Measurements from ENCODE around the gene HDAC7. TPM values are rescaled to one million over a fixed set of nuclear protein-coding genes. Genes with fewer than 3 reads are reported as not detected.

The HDAC7 gene
- total and polyA plus RNA-seq, 2 experiments from 2014 or later, result 41.3 to 60.1 TPM

- no peak overlapping the region for H3K4me3 ChIP-seq
- ATAC-seq (peak; percentile 70), DNase-seq (ENCODE audit: low spot score) (peak; percentile 83)
- peaks cover 5% of the 10 kb centered on the region for H3F3A ChIP-seq (replicated peaks; ENCODE audit: low read depth)
- TF ChIP-seq CTCF (conservative IDR thresholded peaks at IDR 0.05; ENCODE audit: low read depth in 2 of 2) (peak; percentile 70 to 90), EZH2 (IDR thresholded peaks at IDR 0.05; ENCODE audit: low read depth, unreplicated experiment) (no peak)
- H3K4me2 ChIP-seq, result no peak overlapping the region
- H4K20me1 ChIP-seq (replicated peaks; ENCODE audit: insufficient read depth), result no peaks in the 10 kb centered on the region
- peaks cover 20% of the 10 kb centered on the region for H3K4me1 ChIP-seq (ENCODE audit: insufficient read depth)
- H3K9me3 Mint-ChIP-seq, result no peaks in the 10 kb centered on the region
- peaks cover 2% of the 10 kb centered on the region; the same call in 1 of the 3 replicates for H3K36me3 Mint-ChIP-seq (ENCODE audit: low read depth)
- no peak overlapping the region for H2AFZ ChIP-seq
- no peaks in the 10 kb centered on the region for H3K36me3 ChIP-seq (ENCODE audit: insufficient read depth)
- H3K27ac ChIP-seq (ENCODE audit: low read depth), result no peak overlapping the region
- peaks cover 20% of the 10 kb centered on the region for H3K4me1 Mint-ChIP-seq
- no peaks in the 10 kb centered on the region for H3K79me2 ChIP-seq (replicated peaks; ENCODE audit: insufficient read depth)
- no peak overlapping the region; the same call in 2 of the 3 replicates for H3K4me3 Mint-ChIP-seq
- H3K27me3 Mint-ChIP-seq (ENCODE audit: insufficient read depth, low read depth, poor library complexity), result peaks cover 7% of the 10 kb centered on the region
- H3K9me2 ChIP-seq (ENCODE audit: insufficient read depth), result no peaks in the 10 kb centered on the region
- H3K27me3 ChIP-seq (ENCODE audit: insufficient read depth), result no peaks in the 10 kb centered on the region
- H3K27ac Mint-ChIP-seq, result no peak overlapping the region
Measured at GRCh38 chr12:47767216-47767724, 52.4 kb downstream of the HDAC7 start.

- H3K4me1 ChIP-seq (ENCODE audit: insufficient read depth), result peaks cover 15% of the 10 kb centered on the region
- Mint-ChIP-seq H3K27ac (no peak overlapping the region), H3K9me3 (no peaks in the 10 kb centered on the region), H3K36me3 (ENCODE audit: low read depth) (peaks cover 3% of the 10 kb centered on the region; the same call in 1 of the 3 replicates), H3K4me3 (no peak overlapping the region), H3K27me3 (ENCODE audit: insufficient read depth, low read depth, poor library complexity) (peaks cover 7% of the 10 kb centered on the region), H3K4me1 (peaks cover 18% of the 10 kb centered on the region)
- H3K27ac ChIP-seq (ENCODE audit: low read depth), result no peak overlapping the region
- H3K27me3 ChIP-seq (ENCODE audit: insufficient read depth), result no peaks in the 10 kb centered on the region
- no peak overlapping the region for H3K4me3 ChIP-seq
- no peaks in the 10 kb centered on the region for H4K20me1 ChIP-seq (replicated peaks; ENCODE audit: insufficient read depth)
- peak; percentile 40 for ATAC-seq
- H3K36me3 ChIP-seq (ENCODE audit: insufficient read depth), result no peaks in the 10 kb centered on the region
- H3K4me2 ChIP-seq, result no peak overlapping the region
- H2AFZ ChIP-seq, result no peak overlapping the region
- peak; percentile 35 for DNase-seq (ENCODE audit: low spot score)
- no peaks in the 10 kb centered on the region for H3K9me2 ChIP-seq (ENCODE audit: insufficient read depth)
- H3K79me2 ChIP-seq (replicated peaks; ENCODE audit: insufficient read depth), result no peaks in the 10 kb centered on the region
- no peaks in the 10 kb centered on the region for H3F3A ChIP-seq (replicated peaks; ENCODE audit: low read depth)
- TF ChIP-seq, protein P1, sequence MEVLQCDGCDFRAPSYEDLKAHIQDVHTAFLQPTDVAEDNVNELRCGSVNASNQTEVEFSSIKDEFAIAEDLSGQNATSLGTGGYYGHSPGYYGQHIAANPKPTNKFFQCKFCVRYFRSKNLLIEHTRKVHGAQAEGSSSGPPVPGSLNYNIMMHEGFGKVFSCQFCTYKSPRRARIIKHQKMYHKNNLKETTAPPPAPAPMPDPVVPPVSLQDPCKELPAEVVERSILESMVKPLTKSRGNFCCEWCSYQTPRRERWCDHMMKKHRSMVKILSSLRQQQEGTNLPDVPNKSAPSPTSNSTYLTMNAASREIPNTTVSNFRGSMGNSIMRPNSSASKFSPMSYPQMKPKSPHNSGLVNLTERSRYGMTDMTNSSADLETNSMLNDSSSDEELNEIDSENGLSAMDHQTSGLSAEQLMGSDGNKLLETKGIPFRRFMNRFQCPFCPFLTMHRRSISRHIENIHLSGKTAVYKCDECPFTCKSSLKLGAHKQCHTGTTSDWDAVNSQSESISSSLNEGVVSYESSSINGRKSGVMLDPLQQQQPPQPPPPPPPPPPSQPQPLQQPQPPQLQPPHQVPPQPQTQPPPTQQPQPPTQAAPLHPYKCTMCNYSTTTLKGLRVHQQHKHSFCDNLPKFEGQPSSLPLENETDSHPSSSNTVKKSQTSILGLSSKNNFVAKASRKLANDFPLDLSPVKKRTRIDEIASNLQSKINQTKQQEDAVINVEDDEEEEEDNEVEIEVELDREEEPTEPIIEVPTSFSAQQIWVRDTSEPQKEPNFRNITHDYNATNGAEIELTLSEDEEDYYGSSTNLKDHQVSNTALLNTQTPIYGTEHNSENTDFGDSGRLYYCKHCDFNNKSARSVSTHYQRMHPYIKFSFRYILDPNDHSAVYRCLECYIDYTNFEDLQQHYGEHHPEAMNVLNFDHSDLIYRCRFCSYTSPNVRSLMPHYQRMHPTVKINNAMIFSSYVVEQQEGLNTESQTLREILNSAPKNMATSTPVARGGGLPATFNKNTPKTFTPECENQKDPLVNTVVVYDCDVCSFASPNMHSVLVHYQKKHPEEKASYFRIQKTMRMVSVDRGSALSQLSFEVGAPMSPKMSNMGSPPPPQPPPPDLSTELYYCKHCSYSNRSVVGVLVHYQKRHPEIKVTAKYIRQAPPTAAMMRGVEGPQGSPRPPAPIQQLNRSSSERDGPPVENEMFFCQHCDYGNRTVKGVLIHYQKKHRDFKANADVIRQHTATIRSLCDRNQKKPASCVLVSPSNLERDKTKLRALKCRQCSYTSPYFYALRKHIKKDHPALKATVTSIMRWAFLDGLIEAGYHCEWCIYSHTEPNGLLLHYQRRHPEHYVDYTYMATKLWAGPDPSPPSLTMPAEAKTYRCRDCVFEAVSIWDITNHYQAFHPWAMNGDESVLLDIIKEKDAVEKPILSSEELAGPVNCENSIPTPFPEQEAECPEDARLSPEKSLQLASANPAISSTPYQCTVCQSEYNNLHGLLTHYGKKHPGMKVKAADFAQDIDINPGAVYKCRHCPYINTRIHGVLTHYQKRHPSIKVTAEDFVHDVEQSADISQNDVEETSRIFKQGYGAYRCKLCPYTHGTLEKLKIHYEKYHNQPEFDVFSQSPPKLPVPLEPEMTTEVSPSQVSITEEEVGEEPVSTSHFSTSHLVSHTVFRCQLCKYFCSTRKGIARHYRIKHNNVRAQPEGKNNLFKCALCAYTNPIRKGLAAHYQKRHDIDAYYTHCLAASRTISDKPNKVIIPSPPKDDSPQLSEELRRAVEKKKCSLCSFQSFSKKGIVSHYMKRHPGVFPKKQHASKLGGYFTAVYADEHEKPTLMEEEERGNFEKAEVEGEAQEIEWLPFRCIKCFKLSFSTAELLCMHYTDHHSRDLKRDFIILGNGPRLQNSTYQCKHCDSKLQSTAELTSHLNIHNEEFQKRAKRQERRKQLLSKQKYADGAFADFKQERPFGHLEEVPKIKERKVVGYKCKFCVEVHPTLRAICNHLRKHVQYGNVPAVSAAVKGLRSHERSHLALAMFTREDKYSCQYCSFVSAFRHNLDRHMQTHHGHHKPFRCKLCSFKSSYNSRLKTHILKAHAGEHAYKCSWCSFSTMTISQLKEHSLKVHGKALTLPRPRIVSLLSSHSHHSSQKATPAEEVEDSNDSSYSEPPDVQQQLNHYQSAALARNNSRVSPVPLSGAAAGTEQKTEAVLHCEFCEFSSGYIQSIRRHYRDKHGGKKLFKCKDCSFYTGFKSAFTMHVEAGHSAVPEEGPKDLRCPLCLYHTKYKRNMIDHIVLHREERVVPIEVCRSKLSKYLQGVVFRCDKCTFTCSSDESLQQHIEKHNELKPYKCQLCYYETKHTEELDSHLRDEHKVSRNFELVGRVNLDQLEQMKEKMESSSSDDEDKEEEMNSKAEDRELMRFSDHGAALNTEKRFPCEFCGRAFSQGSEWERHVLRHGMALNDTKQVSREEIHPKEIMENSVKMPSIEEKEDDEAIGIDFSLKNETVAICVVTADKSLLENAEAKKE (CRISPR knock-in tag; IDR thresholded peaks at IDR 0.05), result no peak
- TF ChIP-seq CREB1 (CRISPR knock-in tag; IDR thresholded peaks at IDR 0.05; ENCODE audit: low read depth) (no peak), EZH2 (IDR thresholded peaks at IDR 0.05; ENCODE audit: low read depth, unreplicated experiment) (no peak), CTCF (conservative IDR thresholded peaks at IDR 0.05; ENCODE audit: low read depth in 2 of 2) (no peak), NANOG (IDR thresholded peaks at IDR 0.05; ENCODE audit: borderline replicate concordance) (no peak), STAT1 (IDR thresholded peaks at IDR 0.05; ENCODE audit: unreplicated experiment) (no peak), JUNB (IDR thresholded peaks at IDR 0.05; ENCODE audit: unreplicated experiment) (no peak), POLR2AphosphoS5 (IDR thresholded peaks at IDR 0.05; ENCODE audit: low read depth) (no peak), ZNF114 (CRISPR knock-in tag; IDR thresholded peaks at IDR 0.05) (no peak)
Measured at GRCh38 chr12:47766502-47767215, 53.0 kb downstream of the HDAC7 start.

All from GM23338 (cell line).